IgD-negative memory B cell (primary cell): ENCODE results near the gene JCHAIN. TPM values are rescaled to one million over a fixed set of nuclear protein-coding genes. Genes with fewer than 3 reads are reported as not detected.
A peak's percentile ranks its signal among the peaks of the same experiment; 100 is the strongest.
"Not testable (repeated sequence)": the region's sequence is repeated elsewhere in the genome, so short reads cannot be mapped to it uniquely, and the experiment has no call there.

Experiments
- H3K27ac Mint-ChIP-seq, 3 donors: one replicate each; pipeline ENCODE4 v1.8.0; 2020 to 2022; ENCODE audit warnings: mild to moderate bottlenecking in 3 of 3, mixed read lengths in 3 of 3, moderate library complexity in 1 of 3
- H3K27me3 Mint-ChIP-seq: one replicate; pipeline ENCODE4 v1.8.0; 2021; ENCODE audit warnings: mixed read lengths
- H3K36me3 Mint-ChIP-seq: one replicate; pipeline ENCODE4 v1.8.0; 2020; ENCODE audit warnings: mild to moderate bottlenecking, mixed read lengths
- H3K4me1 Mint-ChIP-seq, 3 donors: one replicate each; pipeline ENCODE4 v1.8.0; 2020 to 2022; ENCODE audit warnings: mixed read lengths in 3 of 3, mild to moderate bottlenecking in 1 of 3
- H3K4me3 Mint-ChIP-seq, 4 donors: one replicate each; pipeline ENCODE4 v1.8.0; 2020 to 2022; ENCODE audit warnings: mild to moderate bottlenecking in 4 of 4, mixed read lengths in 4 of 4, moderate library complexity in 3 of 4
- H3K9me3 Mint-ChIP-seq, 3 donors: one replicate each; pipeline ENCODE4 v1.8.0; 2020 to 2021; ENCODE audit warnings: mixed read lengths in 3 of 3, mild to moderate bottlenecking in 1 of 3
- polyA plus RNA-seq: library from polyadenylated mRNA; unstranded; fragments of 300-500 nt; fragmentation: Illumina TruSeq; gene quantifications from one replicate; pipeline ENCODE4 v1.2.3, GENCODE V29; 2021

Gene JCHAIN
- polyA plus RNA-seq, 1 donor from 2014 or later: 1,651 TPM

GRCh38 chr4:70703619-70704214 is 37.4 kb upstream of the JCHAIN start:
- Mint-ChIP-seq H3K27ac (peak overlapping the region; percentile 86 to 91 (median 87)), H3K36me3 (no peaks in the 10 kb centered on the region), H3K9me3 (no peaks in the 10 kb centered on the region), H3K27me3 (no peaks in the 10 kb centered on the region), H3K4me3 (peak overlapping the region; percentile 93 to 97 (median 96)), H3K4me1 (peaks cover 20 to 26% (median 22%) of the 10 kb centered on the region in 3 donors)

GRCh38 chr4:70702592-70702991 is 36.3 kb upstream of the JCHAIN start:
- H3K27ac Mint-ChIP-seq: peak overlapping the region in 1 of 3 donors; percentile 74
- not testable (repeated sequence) for H3K27me3 Mint-ChIP-seq, H3K9me3 Mint-ChIP-seq, H3K36me3 Mint-ChIP-seq
- H3K4me3 Mint-ChIP-seq: peak overlapping the region in 1 of 4 donors; percentile 11
- H3K4me1 Mint-ChIP-seq: peaks cover 21 to 26% (median 22%) of the 10 kb centered on the region in 3 donors

- H3K4me1 Mint-ChIP-seq: peaks cover 17 to 22% (median 21%) of the 10 kb centered on the region in 3 donors
- no peaks in the 10 kb centered on the region for H3K36me3 Mint-ChIP-seq
- H3K9me3 Mint-ChIP-seq: no peaks in the 10 kb centered on the region
These were observed 35.0 kb upstream of the JCHAIN start for GRCh38 chr4:70701271-70701670.

GRCh38 chr4:70700712-70701111 is 34.4 kb upstream of the JCHAIN start:
- Mint-ChIP-seq H3K4me1 (peaks cover 11 to 16% (median 15%) of the 10 kb centered on the region in 3 donors), H3K4me3 (no peak overlapping the region), H3K27ac (peak overlapping the region in 1 of 3 donors; percentile 67), H3K36me3 (no peaks in the 10 kb centered on the region), H3K9me3 (no peaks in the 10 kb centered on the region), H3K27me3 (no peaks in the 10 kb centered on the region)

More at GRCh38 chr4:70701271-70701670, 35.0 kb upstream of the JCHAIN start:
- H3K27ac Mint-ChIP-seq: no peak overlapping the region
- H3K4me3 Mint-ChIP-seq: no peak overlapping the region
- H3K27me3 Mint-ChIP-seq: no peaks in the 10 kb centered on the region

GRCh38 chr4:70698435-70698834 is 32.1 kb upstream of the JCHAIN start:
- H3K4me3 Mint-ChIP-seq, H3K9me3 Mint-ChIP-seq, H3K36me3 Mint-ChIP-seq, H3K4me1 Mint-ChIP-seq, H3K27me3 Mint-ChIP-seq, H3K27ac Mint-ChIP-seq: not testable (repeated sequence)

- H3K36me3 Mint-ChIP-seq, H3K27me3 Mint-ChIP-seq, H3K4me3 Mint-ChIP-seq, H3K9me3 Mint-ChIP-seq: not testable (repeated sequence)
- H3K27ac Mint-ChIP-seq: peak overlapping the region in 1 of 3 donors; percentile 48
- peaks cover 13 to 20% (median 19%) of the 10 kb centered on the region in 3 donors for H3K4me1 Mint-ChIP-seq
These were observed 28.3 kb upstream of the JCHAIN start for GRCh38 chr4:70694633-70695032.

- no peaks in the 10 kb centered on the region for H3K36me3 Mint-ChIP-seq
- no peaks in the 10 kb centered on the region for H3K9me3 Mint-ChIP-seq
- H3K27me3 Mint-ChIP-seq: peaks cover 2% of the 10 kb centered on the region
- H3K27ac Mint-ChIP-seq: peak overlapping the region in 2 of 3 donors; percentile 66 to 84
- H3K4me3 Mint-ChIP-seq: peak overlapping the region in 3 of 4 donors; percentile 19 to 63 (median 30)
- peaks cover 23 to 29% (median 28%) of the 10 kb centered on the region in 3 donors for H3K4me1 Mint-ChIP-seq
These were observed 25.4 kb upstream of the JCHAIN start for GRCh38 chr4:70691661-70692060.

GRCh38 chr4:70688795-70689231 is 22.5 kb upstream of the JCHAIN start:
- H3K27ac Mint-ChIP-seq: peak overlapping the region; percentile 97 to 99 (median 99)
- peak overlapping the region; percentile 98 to 99 (median 99) for H3K4me3 Mint-ChIP-seq
- H3K36me3 Mint-ChIP-seq: no peaks in the 10 kb centered on the region
- no peaks in the 10 kb centered on the region for H3K9me3 Mint-ChIP-seq
- H3K27me3 Mint-ChIP-seq: peaks cover 2% of the 10 kb centered on the region
- peaks cover 23 to 29% (median 27%) of the 10 kb centered on the region in 3 donors for H3K4me1 Mint-ChIP-seq

- Mint-ChIP-seq H3K9me3 (no peaks in the 10 kb centered on the region), H3K4me3 (peak within 1 kb of the TSS; percentile 98 to 99 (median 99)), H3K27me3 (peaks cover 2% of the 10 kb centered on the region), H3K27ac (peak within 1 kb of the TSS; percentile 97 to 99 (median 99)), H3K36me3 (no peaks in the 10 kb centered on the region), H3K4me1 (peaks cover 23 to 31% (median 27%) of the 10 kb centered on the region in 3 donors)
These were observed 21.8 kb upstream of the JCHAIN start, which contains the start of gene UTP3 for GRCh38 chr4:70687821-70688794. Gene UTP3 (plus strand): TSS chr4:70688532. CDS start chr4:70688678, 146 bp downstream.

- peak overlapping the region; percentile 98 to 99 (median 99) for H3K4me3 Mint-ChIP-seq
- H3K4me1 Mint-ChIP-seq: peaks cover 23 to 33% (median 29%) of the 10 kb centered on the region in 3 donors
- H3K9me3 Mint-ChIP-seq: no peaks in the 10 kb centered on the region
- peaks cover 2% of the 10 kb centered on the region for H3K27me3 Mint-ChIP-seq
- no peaks in the 10 kb centered on the region for H3K36me3 Mint-ChIP-seq
- peak overlapping the region; percentile 97 to 99 (median 99) for H3K27ac Mint-ChIP-seq
These were observed 21.1 kb upstream of the JCHAIN start for GRCh38 chr4:70687392-70687791.

- not testable (repeated sequence) for H3K9me3 Mint-ChIP-seq, H3K36me3 Mint-ChIP-seq, H3K27me3 Mint-ChIP-seq
- Mint-ChIP-seq H3K27ac (peak overlapping the region in 1 of 3 donors; percentile 9), H3K4me3 (peak overlapping the region in 1 of 4 donors; percentile 13), H3K4me1 (peaks cover 32 to 39% (median 34%) of the 10 kb centered on the region in 3 donors)
These were observed 15.8 kb upstream of the JCHAIN start for GRCh38 chr4:70682142-70682541.

- Mint-ChIP-seq H3K4me1 (peaks cover 37 to 44% (median 38%) of the 10 kb centered on the region in 3 donors), H3K27me3 (no peaks in the 10 kb centered on the region)
These were observed 15.4 kb upstream of the JCHAIN start for GRCh38 chr4:70681704-70682103.

GRCh38 chr4:70680934-70681333 is 14.6 kb upstream of the JCHAIN start:
- H3K4me3 Mint-ChIP-seq: peak overlapping the region; percentile 52 to 61 (median 57)
- H3K36me3 Mint-ChIP-seq: no peaks in the 10 kb centered on the region
- peak overlapping the region; percentile 32 to 91 (median 81) for H3K27ac Mint-ChIP-seq

More at GRCh38 chr4:70681704-70682103, 15.4 kb upstream of the JCHAIN start:
- Mint-ChIP-seq H3K27ac (no peak overlapping the region), H3K4me3 (no peak overlapping the region), H3K9me3 (no peaks in the 10 kb centered on the region), H3K36me3 (no peaks in the 10 kb centered on the region)

GRCh38 chr4:70678383-70678999 is 12.2 kb upstream of the JCHAIN start:
- Mint-ChIP-seq H3K36me3 (no peaks in the 10 kb centered on the region), H3K27me3 (no peaks in the 10 kb centered on the region), H3K27ac (peak overlapping the region; percentile 10 to 73 (median 50)), H3K4me3 (peak overlapping the region; percentile 34 to 89 (median 67)), H3K4me1 (peaks cover 50 to 62% (median 51%) of the 10 kb centered on the region in 3 donors), H3K9me3 (no peaks in the 10 kb centered on the region)

More at GRCh38 chr4:70680934-70681333, 14.6 kb upstream of the JCHAIN start:
- Mint-ChIP-seq H3K27me3 (no peaks in the 10 kb centered on the region), H3K4me1 (peaks cover 43 to 50% (median 43%) of the 10 kb centered on the region in 3 donors), H3K9me3 (no peaks in the 10 kb centered on the region)
